WTC11 (cell line): Measurements from ENCODE around the gene HDDC3.

Experiments used
- CREM ChIP-seq: sonication (generic); formaldehyde crosslinking; IDR thresholded peaks from 2 replicates; pipeline ENCODE4 v1.8.1; 2022; ENCODE audit warnings: mild to moderate bottlenecking, missing genetic modification reagents, moderate library complexity
- CTCF ChIP-seq: fragments of 200-600 bp; IDR thresholded peaks from 2 replicates; pipeline ENCODE4 v1.8.0; 2022; ENCODE audit warnings: antibody characterized with exemption

DNA sequence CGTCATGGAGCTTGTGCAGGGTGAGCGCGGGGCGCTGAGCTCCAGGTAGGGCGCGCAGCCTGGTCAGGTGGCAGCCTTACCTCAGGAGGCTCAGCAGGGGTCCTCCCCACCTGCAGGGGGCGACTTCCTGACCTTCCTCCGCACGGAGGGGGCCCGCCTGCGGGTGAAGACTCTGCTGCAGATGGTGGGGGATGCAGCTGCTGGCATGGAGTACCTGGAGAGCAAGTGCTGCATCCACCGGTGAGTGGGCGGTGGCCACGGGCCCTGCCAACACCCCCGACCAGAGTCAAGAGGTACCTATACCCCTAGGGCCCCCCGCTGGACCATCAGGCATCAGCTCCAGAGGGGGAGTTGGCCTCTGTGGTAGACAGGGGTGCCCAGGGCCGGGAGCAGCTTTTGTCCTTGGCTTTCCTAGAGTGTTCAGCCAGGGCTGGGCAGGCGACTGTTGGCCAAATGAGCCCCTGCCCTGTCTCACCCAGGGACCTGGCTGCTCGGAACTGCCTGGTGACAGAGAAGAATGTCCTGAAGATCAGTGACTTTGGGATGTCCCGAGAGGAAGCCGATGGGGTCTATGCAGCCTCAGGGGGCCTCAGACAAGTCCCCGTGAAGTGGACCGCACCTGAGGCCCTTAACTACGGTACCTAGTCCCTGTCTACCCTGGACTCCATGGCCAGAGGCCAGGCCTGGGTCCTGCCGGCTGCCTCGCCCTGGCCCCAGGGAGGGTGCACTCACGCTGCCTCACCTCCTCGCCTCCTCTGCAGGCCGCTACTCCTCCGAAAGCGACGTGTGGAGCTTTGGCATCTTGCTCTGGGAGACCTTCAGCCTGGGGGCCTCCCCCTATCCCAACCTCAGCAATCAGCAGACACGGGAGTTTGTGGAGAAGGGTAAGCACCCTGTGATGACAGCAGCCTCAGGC is 38.9 kb downstream of the HDDC3 start:
- TF ChIP-seq CTCF (no peak), CREM (CRISPR knock-in tag) (no peak)
